ENCODE data around the gene SLC22A6.
A peak's percentile ranks its signal among the peaks of the same experiment; 100 is the strongest.

SLC22A6 gene

GRCh38 chr11:63012839-63013238 lies 28.1 kb upstream of the SLC22A6 start:
- Histone ChIP-seq H4K8ac (ENCODE audit: low read depth, low read length) (no peak overlapping the region), H3K79me2 (ENCODE audit: control insufficient read depth, insufficient read depth, low read length) (no peaks in the 10 kb centered on the region), H3K79me1 (ENCODE audit: low read length) (no peaks in the 10 kb centered on the region), H3K36me3 (ENCODE audit: control insufficient read depth, insufficient read depth, low read length) (no peaks in the 10 kb centered on the region), H3K4me2 (ENCODE audit: low read length) (no peak overlapping the region), H3K9ac (ENCODE audit: low read length) (no peak overlapping the region), H3K18ac (ENCODE audit: low read length) (no peak overlapping the region), H3K23ac (ENCODE audit: low read length) (no peak overlapping the region), H3K27me3 (ENCODE audit: insufficient read depth, low read length, poor library complexity) (no peaks in the 10 kb centered on the region), H2BK120ac (ENCODE audit: low read depth, low read length) (no peak overlapping the region), H2BK5ac (ENCODE audit: low read length) (no peak overlapping the region), H3K27ac (ENCODE audit: low read depth, low read length) (no peak overlapping the region), H3K4me1 (ENCODE audit: control insufficient read depth, low read depth, low read length) (no peaks in the 10 kb centered on the region), H3K4me3 (ENCODE audit: low read length) (no peak overlapping the region), H3K56ac (ENCODE audit: low read length) (no peak overlapping the region), H2AK5ac (ENCODE audit: low read length) (no peak overlapping the region), H4K5ac (ENCODE audit: low read length) (no peak overlapping the region), H3K4ac (ENCODE audit: low read depth, low read length) (no peak overlapping the region), H2BK15ac (replicated peaks; ENCODE audit: low read depth) (no peak overlapping the region)
- no peak for DNase-seq
- no CpG with 5 or more reads among the region's 1 CpG for WGBS (ENCODE audit: extremely low coverage, insufficient coverage, low lambda C conversion rate)

- Histone ChIP-seq H3K4me2 (ENCODE audit: low read length) (no peak overlapping the region), H4K8ac (ENCODE audit: low read depth, low read length) (no peak overlapping the region), H3K79me1 (ENCODE audit: low read length) (no peaks in the 10 kb centered on the region), H3K23ac (ENCODE audit: low read length) (no peak overlapping the region), H2BK15ac (replicated peaks; ENCODE audit: low read depth) (no peak overlapping the region), H2AK5ac (ENCODE audit: low read length) (no peak overlapping the region), H3K4me1 (ENCODE audit: control insufficient read depth, low read depth, low read length) (no peaks in the 10 kb centered on the region), H2BK5ac (ENCODE audit: low read length) (no peak overlapping the region), H3K4ac (ENCODE audit: low read depth, low read length) (no peak overlapping the region), H4K5ac (ENCODE audit: low read length) (no peak overlapping the region), H3K27me3 (ENCODE audit: insufficient read depth, low read length, poor library complexity) (no peaks in the 10 kb centered on the region), H3K9ac (ENCODE audit: low read length) (no peak overlapping the region), H3K79me2 (ENCODE audit: control insufficient read depth, insufficient read depth, low read length) (no peaks in the 10 kb centered on the region), H2BK120ac (ENCODE audit: low read depth, low read length) (no peak overlapping the region), H3K36me3 (ENCODE audit: control insufficient read depth, insufficient read depth, low read length) (no peaks in the 10 kb centered on the region), H3K56ac (ENCODE audit: low read length) (no peak overlapping the region), H3K27ac (ENCODE audit: low read depth, low read length) (no peak overlapping the region), H3K18ac (ENCODE audit: low read length) (no peak overlapping the region), H3K4me3 (ENCODE audit: low read length) (no peak overlapping the region)
- no CpG with 5 or more reads among the region's 11 CpGs for WGBS (ENCODE audit: extremely low coverage, insufficient coverage, low lambda C conversion rate)
- DNase-seq, result no peak
Observed at GRCh38 chr11:63012430-63012829, 27.7 kb upstream of the SLC22A6 start.

- no peak overlapping the region for H3K4me2 ChIP-seq (ENCODE audit: low read length)
- no peak overlapping the region for H3K9ac ChIP-seq (ENCODE audit: low read length)
- no CpG with 5 or more reads among the region's 5 CpGs for WGBS (ENCODE audit: extremely low coverage, insufficient coverage, low lambda C conversion rate)
- no peak overlapping the region for H4K5ac ChIP-seq (ENCODE audit: low read length)
- no peaks in the 10 kb centered on the region for H3K36me3 ChIP-seq (ENCODE audit: control insufficient read depth, insufficient read depth, low read length)
- H3K23ac ChIP-seq (ENCODE audit: low read length), result no peak overlapping the region
- no peak overlapping the region for H4K8ac ChIP-seq (ENCODE audit: low read depth, low read length)
- H3K4me3 ChIP-seq (ENCODE audit: low read length), result no peak overlapping the region
- no peak overlapping the region for H2BK5ac ChIP-seq (ENCODE audit: low read length)
- no peaks in the 10 kb centered on the region for H3K79me2 ChIP-seq (ENCODE audit: control insufficient read depth, insufficient read depth, low read length)
- no peak overlapping the region for H3K4ac ChIP-seq (ENCODE audit: low read depth, low read length)
- H3K79me1 ChIP-seq (ENCODE audit: low read length), result no peaks in the 10 kb centered on the region
- DNase-seq, result no peak
- H3K27ac ChIP-seq (ENCODE audit: low read depth, low read length), result no peak overlapping the region
- no peaks in the 10 kb centered on the region for H3K27me3 ChIP-seq (ENCODE audit: insufficient read depth, low read length, poor library complexity)
- no peak overlapping the region for H3K18ac ChIP-seq (ENCODE audit: low read length)
- H2BK120ac ChIP-seq (ENCODE audit: low read depth, low read length), result no peak overlapping the region
- H2BK15ac ChIP-seq (replicated peaks; ENCODE audit: low read depth), result no peak overlapping the region
- no peak overlapping the region for H3K56ac ChIP-seq (ENCODE audit: low read length)
- H2AK5ac ChIP-seq (ENCODE audit: low read length), result no peak overlapping the region
- H3K4me1 ChIP-seq (ENCODE audit: control insufficient read depth, low read depth, low read length), result no peaks in the 10 kb centered on the region
Observed at GRCh38 chr11:63010934-63011439, 26.2 kb upstream of the SLC22A6 start.

- Histone ChIP-seq H3K27me3 (ENCODE audit: insufficient read depth, low read length, poor library complexity) (no peaks in the 10 kb centered on the region), H3K4me1 (ENCODE audit: control insufficient read depth, low read depth, low read length) (no peaks in the 10 kb centered on the region), H3K79me1 (ENCODE audit: low read length) (no peaks in the 10 kb centered on the region), H3K56ac (ENCODE audit: low read length) (no peak overlapping the region), H3K9ac (ENCODE audit: low read length) (no peak overlapping the region), H2BK120ac (ENCODE audit: low read depth, low read length) (no peak overlapping the region), H3K4me2 (ENCODE audit: low read length) (no peak overlapping the region), H2AK5ac (ENCODE audit: low read length) (no peak overlapping the region), H4K8ac (ENCODE audit: low read depth, low read length) (no peak overlapping the region), H4K5ac (ENCODE audit: low read length) (no peak overlapping the region), H3K79me2 (ENCODE audit: control insufficient read depth, insufficient read depth, low read length) (no peaks in the 10 kb centered on the region), H2BK5ac (ENCODE audit: low read length) (no peak overlapping the region), H3K4me3 (ENCODE audit: low read length) (no peak overlapping the region), H2BK15ac (replicated peaks; ENCODE audit: low read depth) (no peak overlapping the region), H3K36me3 (ENCODE audit: control insufficient read depth, insufficient read depth, low read length) (no peaks in the 10 kb centered on the region), H3K23ac (ENCODE audit: low read length) (no peak overlapping the region), H3K27ac (ENCODE audit: low read depth, low read length) (no peak overlapping the region), H3K4ac (ENCODE audit: low read depth, low read length) (no peak overlapping the region), H3K18ac (ENCODE audit: low read length) (no peak overlapping the region)
- DNase-seq, result no peak
- no CpG with 5 or more reads among the region's 5 CpGs for WGBS (ENCODE audit: extremely low coverage, insufficient coverage, low lambda C conversion rate)
Observed at GRCh38 chr11:63007920-63008319, 23.2 kb upstream of the SLC22A6 start.

GRCh38 chr11:63001456-63001855 lies 16.7 kb upstream of the SLC22A6 start:
- Histone ChIP-seq H3K27me3 (ENCODE audit: insufficient read depth, low read length, poor library complexity) (no peaks in the 10 kb centered on the region), H2BK15ac (replicated peaks; ENCODE audit: low read depth) (no peak overlapping the region), H3K79me2 (ENCODE audit: control insufficient read depth, insufficient read depth, low read length) (no peaks in the 10 kb centered on the region), H3K79me1 (ENCODE audit: low read length) (no peaks in the 10 kb centered on the region), H3K4me2 (ENCODE audit: low read length) (no peak overlapping the region), H2AK5ac (ENCODE audit: low read length) (no peak overlapping the region), H2BK5ac (ENCODE audit: low read length) (no peak overlapping the region), H4K5ac (ENCODE audit: low read length) (no peak overlapping the region), H3K4me1 (ENCODE audit: control insufficient read depth, low read depth, low read length) (no peaks in the 10 kb centered on the region), H4K8ac (ENCODE audit: low read depth, low read length) (no peak overlapping the region), H3K27ac (ENCODE audit: low read depth, low read length) (no peak overlapping the region), H2BK120ac (ENCODE audit: low read depth, low read length) (no peak overlapping the region), H3K56ac (ENCODE audit: low read length) (no peak overlapping the region), H3K4ac (ENCODE audit: low read depth, low read length) (no peak overlapping the region), H3K23ac (ENCODE audit: low read length) (peak overlapping the region; percentile 7), H3K18ac (ENCODE audit: low read length) (no peak overlapping the region), H3K36me3 (ENCODE audit: control insufficient read depth, insufficient read depth, low read length) (no peaks in the 10 kb centered on the region), H3K9ac (ENCODE audit: low read length) (no peak overlapping the region), H3K4me3 (ENCODE audit: low read length) (no peak overlapping the region)
- WGBS (ENCODE audit: extremely low coverage, insufficient coverage, low lambda C conversion rate), result no CpG with 5 or more reads among the region's 9 CpGs
- no peak for DNase-seq

GRCh38 chr11:62999649-63000048 lies 14.9 kb upstream of the SLC22A6 start:
- no peak for DNase-seq
- Histone ChIP-seq H4K5ac (ENCODE audit: low read length) (no peak overlapping the region), H3K4me2 (ENCODE audit: low read length) (no peak overlapping the region), H3K23ac (ENCODE audit: low read length) (no peak overlapping the region), H3K79me2 (ENCODE audit: control insufficient read depth, insufficient read depth, low read length) (no peaks in the 10 kb centered on the region), H3K36me3 (ENCODE audit: control insufficient read depth, insufficient read depth, low read length) (no peaks in the 10 kb centered on the region), H4K8ac (ENCODE audit: low read depth, low read length) (no peak overlapping the region), H3K56ac (ENCODE audit: low read length) (no peak overlapping the region), H3K9ac (ENCODE audit: low read length) (no peak overlapping the region), H3K27ac (ENCODE audit: low read depth, low read length) (no peak overlapping the region), H2BK120ac (ENCODE audit: low read depth, low read length) (no peak overlapping the region), H3K79me1 (ENCODE audit: low read length) (no peaks in the 10 kb centered on the region), H3K18ac (ENCODE audit: low read length) (no peak overlapping the region), H3K4me3 (ENCODE audit: low read length) (no peak overlapping the region), H2AK5ac (ENCODE audit: low read length) (no peak overlapping the region), H3K4ac (ENCODE audit: low read depth, low read length) (no peak overlapping the region), H3K27me3 (ENCODE audit: insufficient read depth, low read length, poor library complexity) (no peaks in the 10 kb centered on the region), H2BK5ac (ENCODE audit: low read length) (no peak overlapping the region), H2BK15ac (replicated peaks; ENCODE audit: low read depth) (no peak overlapping the region), H3K4me1 (ENCODE audit: control insufficient read depth, low read depth, low read length) (no peaks in the 10 kb centered on the region)
- WGBS (ENCODE audit: extremely low coverage, insufficient coverage, low lambda C conversion rate), result no CpG with 5 or more reads among the region's 7 CpGs

All from mesendoderm (in vitro differentiated cells).